GM19463 (cell line): ENCODE results near the gene GM2A.
"Not testable (repeated sequence)": the region's sequence is repeated elsewhere in the genome, so short reads cannot be mapped to it uniquely, and the experiment has no call there.

Experiments
- ATAC-seq: cut with Tn5 transposase; IDR thresholded peaks from one replicate; pipeline ENCODE4 v1.9.1; 2021; ENCODE audit warnings: mild to moderate bottlenecking, moderate library complexity; ENCODE audit not compliant: unreplicated experiment

The GM2A gene

DNA sequence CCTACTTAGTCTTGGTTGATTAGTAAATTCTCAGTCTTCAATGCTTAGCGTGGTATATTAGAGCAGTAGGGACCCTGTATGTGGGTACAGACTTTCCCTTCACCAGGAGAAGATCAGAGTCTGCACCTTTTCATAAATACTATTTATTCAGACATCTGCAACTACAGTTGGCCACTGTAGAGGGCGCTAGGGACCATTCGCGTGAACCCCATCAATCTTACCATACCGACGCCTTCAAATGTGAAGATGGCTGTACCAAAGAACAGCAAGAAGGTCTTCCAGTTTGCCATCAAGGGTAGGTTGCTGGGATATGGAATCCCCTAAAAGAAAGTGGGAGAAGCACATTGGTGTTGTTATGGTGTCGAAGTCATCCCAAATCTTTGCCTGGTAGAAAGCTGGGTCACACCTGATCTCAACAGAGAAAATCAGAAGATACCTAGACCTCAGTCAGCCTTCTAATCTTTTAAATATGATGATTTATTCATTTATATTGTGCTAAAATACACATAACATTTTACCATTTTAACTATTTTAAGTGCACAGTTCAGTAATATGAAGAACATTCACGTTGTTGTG, 31.5 kb downstream of the GM2A start:
- ATAC-seq, result no peak

DNA sequence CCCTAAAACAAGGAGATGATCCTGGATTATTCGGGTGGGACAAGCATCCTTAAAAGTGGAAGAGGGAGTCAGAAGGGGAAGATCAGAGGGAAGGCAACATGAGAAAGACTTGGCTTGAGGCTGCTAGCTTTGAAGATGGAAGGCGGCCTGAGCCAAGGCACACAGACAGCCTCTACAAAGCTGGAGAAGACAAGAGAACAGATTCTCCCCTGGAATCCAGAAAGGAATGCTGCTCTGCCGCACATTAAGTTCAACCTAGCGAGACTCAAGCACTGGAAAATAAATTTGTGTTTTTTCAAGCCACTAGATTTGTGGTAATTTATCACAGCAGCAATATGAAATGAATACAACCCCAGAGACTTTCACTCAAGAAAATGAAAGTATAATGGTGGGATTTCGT, 32.7 kb downstream of the GM2A start:
- no peak for ATAC-seq

DNA sequence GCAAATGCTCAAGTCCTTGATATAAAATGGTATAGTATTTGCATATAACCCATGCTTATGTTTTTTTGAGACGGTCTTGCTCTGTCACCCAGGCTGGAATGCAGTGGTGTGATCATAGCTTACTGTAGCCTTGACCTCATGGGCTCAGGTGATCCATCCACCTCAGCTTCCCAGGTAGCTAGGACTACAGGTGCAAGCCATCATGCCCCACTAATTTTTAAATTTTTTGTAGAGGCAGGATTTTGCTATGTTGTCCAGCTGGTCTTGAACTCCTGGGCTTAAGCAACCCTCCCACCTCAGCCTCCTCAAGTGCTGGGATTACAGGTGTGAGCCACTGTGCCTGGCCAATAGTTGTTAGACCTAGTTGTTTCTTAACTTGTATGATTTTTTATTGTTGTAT, 33.3 kb downstream of the GM2A start:
- ATAC-seq, result no peak

GRCh38 chr5:151288180-151288579, 35.2 kb downstream of the GM2A start:
- no peak for ATAC-seq

GRCh38 chr5:151293624-151294023, 40.6 kb downstream of the GM2A start:
- no peak for ATAC-seq

DNA sequence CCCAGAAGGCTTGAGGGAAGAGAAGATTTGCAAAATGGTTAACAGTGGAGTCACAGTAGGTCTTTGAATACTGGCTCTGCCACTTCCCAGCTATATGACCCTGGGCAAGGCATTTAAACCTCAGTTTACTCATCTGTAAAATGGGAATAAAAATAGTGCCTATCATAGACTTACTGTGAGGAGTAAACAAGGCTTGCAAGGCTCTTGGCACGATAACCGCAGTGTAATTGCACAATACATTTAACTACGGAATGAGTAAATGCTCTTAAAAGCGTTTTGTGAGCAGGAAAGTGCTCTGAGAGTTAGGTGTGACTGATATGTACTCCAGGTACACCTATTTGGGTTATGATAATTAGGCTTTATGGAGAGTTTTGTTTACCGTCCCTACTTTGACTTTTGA, 42.2 kb downstream of the GM2A start:
- ATAC-seq, result no peak

GRCh38 chr5:151295791-151296477, 42.9 kb downstream of the GM2A start:
- no peak for ATAC-seq

DNA sequence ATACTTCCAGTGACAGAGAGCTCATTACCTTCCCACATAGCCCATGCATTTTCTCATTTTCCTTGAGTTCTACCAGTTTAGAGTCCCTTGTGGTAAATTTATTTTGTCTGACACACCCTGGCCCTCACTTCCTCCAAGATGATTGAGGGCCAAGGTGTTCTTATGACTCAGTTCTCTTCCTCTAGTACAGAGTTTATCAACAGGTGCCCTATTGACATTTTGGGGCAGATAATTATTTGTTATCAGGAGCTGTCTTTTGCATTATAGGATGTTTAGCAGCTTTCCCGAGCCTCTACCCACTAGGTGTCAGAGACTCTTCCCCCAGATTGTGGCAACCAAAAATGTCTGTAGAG, 43.5 kb downstream of the GM2A start:
- no peak for ATAC-seq

- no peak for ATAC-seq
Observed at GRCh38 chr5:151296974-151297373, 44.0 kb downstream of the GM2A start.

DNA sequence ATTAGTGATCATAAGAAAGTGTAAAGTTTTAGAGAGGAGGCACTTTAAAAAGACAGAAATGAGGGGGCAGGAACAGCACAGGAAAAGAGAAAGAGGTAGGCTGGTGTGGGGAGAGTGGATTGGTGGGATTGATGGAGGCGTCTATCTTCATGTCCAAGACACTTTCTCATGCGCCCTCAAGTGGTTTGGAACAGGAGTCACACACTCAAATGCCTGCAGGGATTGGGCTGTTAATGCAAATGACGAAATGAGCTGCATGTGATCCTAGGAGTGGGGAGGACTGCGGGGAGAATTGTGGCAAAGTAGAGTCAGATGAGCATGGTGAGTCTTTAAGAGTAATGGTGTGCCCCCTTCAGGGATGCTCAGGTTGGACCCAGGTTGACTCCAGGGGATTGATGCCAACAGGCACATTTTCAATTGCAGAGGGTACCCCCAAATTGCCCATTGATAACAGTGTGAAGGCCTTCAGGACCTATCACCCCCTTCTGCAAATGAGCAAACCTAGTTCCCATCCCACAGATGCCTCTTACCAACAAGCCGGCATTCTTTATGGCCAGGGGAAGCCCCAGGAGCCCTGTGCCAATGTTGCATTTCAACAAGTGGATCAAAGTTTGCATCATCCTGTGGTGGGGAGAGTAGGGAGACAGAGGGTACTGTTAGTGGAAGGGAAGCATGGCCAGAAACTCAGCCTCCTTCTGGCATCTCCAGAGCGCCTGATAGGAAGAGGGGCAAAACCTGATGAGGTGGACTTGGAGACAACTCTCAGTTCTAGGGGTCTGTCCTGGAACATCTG, 45.3 kb downstream of the GM2A start:
- no peak for ATAC-seq

DNA sequence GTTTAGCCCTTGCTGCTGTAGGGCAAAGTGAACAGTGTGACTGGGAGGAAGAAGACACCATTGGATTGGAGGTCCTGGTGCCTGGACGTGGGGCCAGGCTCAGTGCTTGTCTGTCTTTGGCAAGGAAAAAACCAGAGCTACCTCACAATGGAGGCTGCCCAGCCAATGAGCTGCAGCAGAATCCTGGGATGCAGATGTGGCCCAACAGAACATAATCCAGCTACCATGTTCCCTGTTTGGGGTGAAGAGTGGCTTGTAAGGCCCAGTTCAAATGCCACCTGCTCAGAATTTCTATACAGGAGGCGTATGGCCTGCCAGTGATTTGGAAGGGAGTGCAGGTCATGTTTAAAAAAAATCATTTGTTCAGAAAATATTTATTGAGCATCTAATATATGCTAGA, 50.7 kb downstream of the GM2A start, which contains the start of gene SLC36A3:
TSS of gene SLC36A3 (minus strand) at position 101 of the 400 bp plus-strand sequence. CDS start 412 bp downstream, outside the sequence.
- no peak for ATAC-seq

GRCh38 chr5:151309266-151309665, 56.3 kb downstream of the GM2A start:
- ATAC-seq, result not testable (repeated sequence)

DNA sequence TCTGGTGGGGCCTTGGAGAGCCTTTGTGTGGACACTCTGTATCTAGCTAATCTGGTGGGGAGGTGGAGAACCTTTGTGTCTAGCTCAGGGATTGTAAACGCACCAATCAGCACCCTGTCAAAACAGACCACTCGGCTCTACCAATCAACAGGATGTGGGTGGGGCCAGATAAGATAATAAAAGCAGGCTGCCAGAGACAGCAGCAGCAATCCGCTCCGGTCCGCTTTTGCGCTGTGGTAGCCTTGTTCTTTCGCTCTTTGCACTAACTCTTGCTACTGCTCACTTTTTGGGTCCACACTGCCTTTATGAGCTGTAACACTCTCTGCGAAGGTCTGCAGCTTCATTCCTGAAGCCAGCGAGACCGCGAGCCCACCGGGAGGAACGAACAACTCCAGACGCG, 56.8 kb downstream of the GM2A start:
- not testable (repeated sequence) for ATAC-seq

- ATAC-seq, result no peak
Observed at GRCh38 chr5:151310932-151311331, 57.9 kb downstream of the GM2A start.

- no peak for ATAC-seq
Observed at GRCh38 chr5:151312756-151313324, 59.9 kb downstream of the GM2A start.

DNA sequence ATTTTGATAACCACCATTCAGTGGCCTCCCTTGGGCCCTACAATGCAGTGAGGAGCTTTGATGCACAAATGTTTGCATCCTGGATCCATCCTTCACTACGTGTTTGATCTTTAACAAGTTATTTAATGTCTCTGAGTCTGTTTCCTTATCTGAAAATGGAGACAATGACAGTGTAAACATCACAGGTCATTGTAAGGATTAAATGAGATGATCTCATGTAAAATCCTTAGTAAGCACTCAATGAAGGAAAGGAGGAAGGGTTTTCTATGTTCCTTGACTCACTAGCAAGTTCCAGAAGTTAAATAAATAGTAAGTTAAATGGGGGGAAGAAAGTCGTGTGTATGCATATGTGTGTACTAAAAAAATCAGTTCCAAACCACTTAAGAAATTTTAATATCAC, 60.4 kb downstream of the GM2A start:
- no peak for ATAC-seq

DNA sequence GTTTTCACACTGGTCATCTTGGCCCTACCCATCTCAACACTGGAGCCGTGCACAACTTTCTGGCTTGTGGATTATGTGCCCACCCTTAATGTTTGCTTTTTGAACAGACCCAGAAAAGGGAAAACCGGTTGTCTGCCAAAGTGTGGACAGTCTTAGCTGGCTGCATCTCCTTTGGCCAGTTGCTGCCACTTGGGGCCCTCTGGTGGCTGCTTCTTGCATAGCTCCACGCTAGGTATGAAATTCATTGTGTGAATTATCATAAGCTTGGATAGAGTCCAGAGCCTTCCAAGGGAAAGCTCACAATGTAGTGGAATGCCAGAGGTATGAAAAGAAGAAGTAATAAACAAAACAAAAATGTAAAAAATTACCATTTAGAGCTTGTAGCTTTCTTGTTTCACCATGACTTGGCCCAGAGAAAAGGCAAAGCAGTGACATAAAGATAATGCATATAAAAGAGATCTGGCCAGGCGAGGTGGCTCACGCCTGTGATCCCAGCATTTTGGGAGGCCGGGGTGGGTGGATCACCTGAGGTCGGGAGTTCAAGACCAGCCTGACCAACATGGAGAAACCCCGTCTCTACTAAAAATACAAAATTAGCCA, 63.1 kb downstream of the GM2A start:
- peak; percentile 75 for ATAC-seq

DNA sequence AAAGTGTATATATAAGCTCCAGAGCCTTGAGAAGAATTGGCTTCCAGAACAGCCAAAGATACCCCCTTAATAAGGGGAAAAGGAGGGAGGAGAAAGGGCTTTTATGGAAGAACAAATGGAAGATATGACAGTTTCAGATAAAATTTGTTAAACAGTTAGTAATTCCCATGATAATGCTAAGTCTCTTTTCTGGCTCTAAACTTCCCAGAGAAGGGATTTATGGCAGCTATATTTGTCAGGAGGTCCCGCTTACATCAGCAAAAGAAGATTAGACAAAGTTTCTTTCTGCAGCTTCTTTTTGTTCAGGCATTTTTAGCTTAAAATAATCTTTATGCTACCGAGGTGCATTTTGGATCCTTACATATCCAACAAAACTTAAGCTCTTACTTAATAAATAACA, 64.9 kb downstream of the GM2A start:
- ATAC-seq, result no peak

DNA sequence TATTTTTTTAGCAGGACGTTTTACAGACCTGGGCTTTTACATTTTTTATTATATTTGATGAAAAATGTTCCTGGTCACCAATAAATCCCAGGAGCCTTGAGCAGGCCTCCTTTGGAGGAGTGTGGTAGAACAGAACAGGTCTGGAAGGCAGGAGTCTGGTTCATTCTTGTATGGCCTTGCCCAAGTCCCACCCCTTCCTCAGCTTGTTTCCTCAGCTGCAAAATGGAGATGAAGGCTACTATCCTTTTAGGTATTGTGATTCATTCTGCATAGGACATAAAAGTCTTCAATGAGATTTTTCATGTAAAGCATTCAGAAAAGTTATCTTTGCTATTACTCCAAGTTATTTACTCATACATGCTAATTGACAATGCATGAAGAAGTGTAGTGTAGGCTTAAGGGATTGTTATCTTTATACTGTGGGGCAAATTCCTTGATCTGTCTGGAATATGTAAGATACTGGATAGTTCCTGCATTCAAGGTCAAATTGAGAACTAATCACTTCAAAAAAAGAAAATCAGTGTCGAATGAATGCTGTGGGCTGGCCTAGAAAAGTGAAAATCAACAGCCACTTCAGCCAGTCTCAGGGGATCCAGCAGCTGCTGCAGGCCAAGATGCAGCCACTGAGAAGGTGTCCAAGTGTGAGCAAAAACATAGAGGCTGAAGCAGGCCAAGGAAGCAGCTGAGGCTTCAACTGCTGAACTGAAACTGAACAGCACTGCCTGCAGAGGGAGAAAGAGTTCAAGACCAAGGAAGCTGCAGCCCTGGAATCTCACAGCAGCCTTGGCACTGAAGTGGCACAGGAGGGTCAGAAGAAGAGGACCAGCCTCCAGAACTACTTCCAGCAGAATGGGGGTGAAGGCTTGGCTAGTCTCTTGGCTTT, 66.1 kb downstream of the GM2A start:
- peak; percentile 82 for ATAC-seq
